AG08395 (cell line): ENCODE measurements around the gene CAMKK2.
"Not testable (repeated sequence)": the region's sequence is repeated elsewhere in the genome, so short reads cannot be mapped to it uniquely, and the experiment has no call there.

Experiments used
- DNase-seq: peaks from one replicate; pipeline ENCODE4 v3.0.0; 2012; ENCODE audit warnings: mixed read lengths, low spot score

Gene CAMKK2

DNA sequence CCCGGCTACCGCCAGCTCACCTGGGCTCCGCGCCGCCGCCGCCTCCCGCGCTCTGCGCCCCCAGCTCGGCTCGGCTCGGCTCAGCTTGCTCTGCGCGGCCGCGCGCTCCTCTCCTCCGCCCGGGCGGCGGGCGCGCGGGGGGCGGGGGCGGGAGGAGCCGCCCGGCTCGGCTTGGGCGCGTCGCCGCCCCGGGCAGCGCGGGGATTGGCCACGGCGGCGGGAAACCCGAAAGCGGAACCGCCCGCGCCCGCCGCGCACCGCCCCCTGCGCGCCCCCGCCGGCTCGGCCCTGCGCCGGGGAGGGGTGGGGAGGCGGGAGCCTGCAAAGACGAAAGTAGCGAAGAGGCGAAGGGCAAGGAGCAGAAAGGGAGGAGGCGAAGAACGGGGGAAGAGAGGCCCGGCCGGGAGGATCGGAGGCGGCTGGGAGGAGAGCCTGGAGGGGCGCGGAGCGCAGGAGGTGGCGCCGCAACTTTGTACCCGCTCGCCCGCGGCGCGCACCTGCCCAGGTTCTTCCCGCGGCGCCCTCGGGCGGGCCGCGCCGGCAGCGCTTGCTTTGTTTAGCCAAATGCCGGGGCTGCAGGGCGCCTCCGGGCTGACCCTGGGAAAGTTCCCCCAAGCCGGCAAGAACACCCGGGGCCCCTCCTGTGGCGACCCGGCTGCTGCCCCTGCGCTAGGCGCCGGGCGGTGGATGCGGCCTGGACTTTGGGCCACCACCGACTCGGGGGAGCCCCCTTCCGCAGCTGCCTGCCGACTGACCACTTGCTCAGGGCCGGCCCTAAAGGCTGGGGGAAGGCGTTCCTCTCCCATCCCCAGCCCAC is at the start of gene CAMKK2:
Gene CAMKK2 (minus strand): TSS at position 92 of the 817 bp plus-strand sequence. CDS start 22,183 bp downstream, outside the sequence.
- peak; percentile 95 for DNase-seq

DNA sequence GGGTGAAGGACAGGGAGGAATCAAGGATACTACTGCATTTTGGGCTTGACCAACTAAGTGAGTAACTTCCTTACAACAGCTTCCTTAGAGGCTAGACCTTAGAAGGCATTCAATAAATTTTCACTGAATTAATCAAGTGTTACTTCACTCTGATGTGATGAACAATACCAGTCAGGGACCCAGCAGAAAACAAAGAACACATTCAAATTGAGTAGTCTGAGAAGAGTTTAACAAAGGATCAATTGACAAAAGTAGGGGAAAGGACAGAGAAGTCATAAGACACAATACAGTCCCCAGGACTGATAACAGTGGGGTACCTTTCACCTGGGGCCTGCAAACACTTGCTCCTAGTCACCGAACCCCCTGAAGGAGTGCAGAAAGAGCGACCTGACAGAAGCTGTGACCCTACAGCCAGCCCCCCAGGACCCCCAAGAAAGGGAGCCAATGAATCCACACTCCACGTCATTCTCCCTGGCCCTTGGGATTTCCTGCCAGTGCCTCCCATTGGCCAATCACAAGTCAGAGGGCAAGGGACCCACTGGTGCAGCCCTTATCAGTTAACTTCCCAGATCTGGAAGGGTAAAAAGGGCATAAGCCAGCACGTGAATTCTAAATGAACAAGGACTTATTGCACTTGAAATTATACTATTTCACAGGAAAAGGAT is 48.8 kb upstream of the CAMKK2 start:
- DNase-seq, result no peak

- DNase-seq, result no peak
These were observed 48.0 kb upstream of the CAMKK2 start for GRCh38 chr12:121344506-121344905.

- DNase-seq, result no peak
These were observed 40.9 kb upstream of the CAMKK2 start for GRCh38 chr12:121337416-121337815.

DNA sequence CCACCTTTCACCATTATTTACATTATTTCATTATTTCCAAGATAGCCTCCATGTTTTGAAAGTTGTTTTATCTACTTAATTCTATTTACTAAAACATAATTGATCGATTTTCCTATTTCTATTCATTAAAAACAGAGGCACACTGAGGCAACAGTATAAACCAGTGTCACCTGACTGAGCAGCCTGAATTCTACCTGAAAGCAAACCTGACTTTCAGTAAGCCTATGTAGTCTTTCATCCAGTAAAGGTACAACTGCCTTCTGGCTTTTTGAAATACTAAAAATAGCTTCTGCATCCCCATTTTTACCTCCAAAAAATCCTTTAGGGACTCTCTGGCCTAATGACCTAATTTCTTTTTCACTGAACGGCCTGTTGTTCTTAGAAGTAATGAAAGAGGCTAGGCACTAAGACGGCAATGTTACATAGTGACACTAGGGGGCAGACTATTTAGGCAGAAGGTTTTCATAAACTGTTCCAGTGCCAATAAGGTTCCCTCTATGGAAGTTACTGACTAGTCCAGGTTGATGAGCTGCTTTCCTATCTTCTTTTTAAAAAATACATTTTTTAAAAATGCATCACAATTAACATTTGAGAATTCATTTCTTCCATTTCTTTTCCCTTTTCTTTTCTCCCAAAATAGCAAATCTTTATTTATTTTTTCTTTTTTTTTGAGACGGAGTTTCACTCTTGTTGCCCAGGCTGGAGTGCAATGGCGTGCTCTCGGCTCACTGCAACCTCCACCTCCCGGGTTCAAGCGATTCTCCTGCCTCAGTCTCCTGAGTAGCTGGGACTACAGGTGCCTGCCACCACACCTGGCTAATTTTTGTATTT is 38.2 kb upstream of the CAMKK2 start:
- peak; percentile 85 for DNase-seq

DNA sequence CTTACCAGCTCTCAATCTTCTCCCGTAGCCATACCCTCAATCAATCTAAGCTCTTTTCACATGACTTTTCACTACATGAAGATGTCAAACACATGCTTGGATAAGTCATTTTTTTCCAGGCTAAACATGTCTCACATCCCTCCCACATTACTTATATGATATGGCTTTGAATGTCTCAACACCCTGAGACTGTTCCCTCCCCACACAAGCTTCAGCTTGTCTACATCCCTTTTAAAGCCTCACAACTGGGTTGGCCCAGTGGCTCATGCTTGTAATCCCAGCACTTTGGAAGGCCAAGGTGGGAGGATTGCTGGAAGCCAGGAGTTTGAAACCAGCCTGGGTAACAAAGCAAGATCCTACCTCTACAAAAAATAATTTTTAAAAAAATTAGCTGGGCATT is 37.2 kb upstream of the CAMKK2 start:
- DNase-seq, result no peak

DNA sequence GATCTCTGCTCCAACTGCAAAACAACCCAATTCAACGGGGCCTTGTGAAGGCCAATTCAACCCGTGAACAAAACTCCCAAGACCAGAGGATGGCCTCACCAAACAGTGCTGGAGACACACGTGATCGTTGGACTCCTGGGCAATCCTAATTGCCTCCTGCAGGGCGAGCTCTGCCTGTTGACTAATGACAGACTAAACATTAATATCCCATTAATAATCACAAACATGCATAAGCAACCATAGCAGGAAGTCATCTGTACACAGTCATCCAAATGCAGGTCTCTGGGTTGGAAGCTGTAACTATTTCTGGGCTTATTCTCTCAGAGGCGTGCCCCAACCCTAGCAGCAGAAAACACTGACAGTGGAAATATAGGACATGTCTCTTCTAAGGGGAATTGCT is 34.7 kb upstream of the CAMKK2 start:
- no peak for DNase-seq

GRCh38 chr12:121330692-121331091 is 34.2 kb upstream of the CAMKK2 start:
- no peak for DNase-seq

GRCh38 chr12:121330195-121330594 is 33.7 kb upstream of the CAMKK2 start:
- DNase-seq, result no peak

GRCh38 chr12:121328620-121329019 is 32.1 kb upstream of the CAMKK2 start:
- no peak for DNase-seq

GRCh38 chr12:121326996-121327674 is 30.6 kb upstream of the CAMKK2 start:
- no peak for DNase-seq

GRCh38 chr12:121325922-121326396 is 29.4 kb upstream of the CAMKK2 start:
- DNase-seq, result no peak

- no peak for DNase-seq
These were observed 27.4 kb upstream of the CAMKK2 start for GRCh38 chr12:121323908-121324307.

GRCh38 chr12:121318121-121318520 is 21.6 kb upstream of the CAMKK2 start:
- no peak for DNase-seq

DNA sequence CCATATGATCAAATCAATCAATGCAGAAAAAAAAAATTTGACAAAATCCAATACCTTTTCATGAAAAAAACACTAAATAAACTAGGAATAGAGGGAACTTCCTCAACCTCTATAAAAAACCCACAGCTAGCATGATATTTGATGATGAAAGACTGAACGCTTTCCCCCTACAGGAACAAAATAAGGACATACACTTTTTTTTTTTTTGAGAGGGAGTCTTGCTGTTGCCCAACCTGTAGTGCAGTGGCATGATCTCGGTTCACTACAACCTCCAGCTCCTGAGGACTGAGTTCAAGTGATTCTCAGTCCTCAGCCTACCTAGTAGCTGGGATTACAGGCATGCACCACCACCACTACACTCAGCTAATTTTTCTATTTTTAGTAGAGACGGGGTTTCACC is 17.9 kb upstream of the CAMKK2 start:
- no peak for DNase-seq

DNA sequence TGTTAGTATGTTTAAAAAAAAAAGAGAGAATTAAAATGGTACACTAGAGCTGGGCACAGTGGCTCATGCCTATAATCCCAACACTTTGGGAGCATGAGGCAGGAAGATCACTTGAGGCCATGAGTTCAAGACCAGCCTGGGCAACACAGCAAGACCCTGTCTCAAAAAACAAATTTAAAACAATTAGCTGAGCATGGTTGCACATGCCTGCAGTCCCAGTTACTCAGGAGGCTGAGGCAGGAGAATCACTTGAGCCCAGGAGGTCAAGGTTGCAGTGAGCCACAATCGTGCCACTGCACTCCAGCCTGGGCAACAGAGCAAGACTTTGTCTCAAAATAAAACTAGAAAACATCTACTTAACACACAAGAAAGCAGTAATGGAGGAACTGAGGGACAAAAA is 13.7 kb upstream of the CAMKK2 start:
- DNase-seq, result not testable (repeated sequence)

DNA sequence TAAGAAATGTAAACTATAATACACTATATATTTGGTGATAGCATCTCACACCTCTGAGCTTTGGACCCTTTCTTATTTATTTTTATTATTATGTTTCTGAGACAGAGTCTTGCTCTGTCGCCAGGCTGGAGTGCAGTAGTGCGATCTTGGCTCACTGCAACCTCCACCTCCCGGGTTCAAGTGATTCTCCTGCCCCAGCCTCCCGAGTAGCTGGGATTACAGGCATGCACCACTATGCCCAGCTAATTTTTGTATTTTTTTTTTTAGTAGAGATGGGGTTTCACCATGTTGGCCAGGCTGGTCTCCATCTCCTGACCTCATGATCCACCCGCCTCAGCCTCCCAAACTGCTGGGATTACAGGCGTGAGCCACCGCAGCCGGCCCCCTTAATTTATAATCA is 10.9 kb upstream of the CAMKK2 start:
- not testable (repeated sequence) for DNase-seq

DNA sequence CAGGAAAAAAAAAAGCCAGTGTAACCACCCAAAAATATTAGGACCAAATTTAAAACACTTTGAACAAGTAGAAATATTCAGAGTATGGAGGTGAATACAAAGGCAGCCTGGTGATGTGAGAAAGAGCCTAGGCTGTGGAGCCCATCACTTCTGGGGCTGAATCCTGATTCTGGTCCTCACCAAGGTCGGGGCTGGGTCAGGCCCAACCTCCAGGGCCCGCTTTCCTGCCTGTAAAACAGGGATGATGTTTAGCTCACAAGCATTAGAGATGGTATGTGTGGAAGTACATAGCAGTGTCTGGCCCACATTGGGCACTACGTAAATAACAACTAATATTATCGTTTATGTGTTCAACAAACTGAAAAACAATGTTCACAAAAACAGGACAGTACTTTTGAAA is 7.8 kb upstream of the CAMKK2 start:
- DNase-seq, result no peak

- DNase-seq, result no peak
These were observed 5.4 kb upstream of the CAMKK2 start for GRCh38 chr12:121301876-121302275.

DNA sequence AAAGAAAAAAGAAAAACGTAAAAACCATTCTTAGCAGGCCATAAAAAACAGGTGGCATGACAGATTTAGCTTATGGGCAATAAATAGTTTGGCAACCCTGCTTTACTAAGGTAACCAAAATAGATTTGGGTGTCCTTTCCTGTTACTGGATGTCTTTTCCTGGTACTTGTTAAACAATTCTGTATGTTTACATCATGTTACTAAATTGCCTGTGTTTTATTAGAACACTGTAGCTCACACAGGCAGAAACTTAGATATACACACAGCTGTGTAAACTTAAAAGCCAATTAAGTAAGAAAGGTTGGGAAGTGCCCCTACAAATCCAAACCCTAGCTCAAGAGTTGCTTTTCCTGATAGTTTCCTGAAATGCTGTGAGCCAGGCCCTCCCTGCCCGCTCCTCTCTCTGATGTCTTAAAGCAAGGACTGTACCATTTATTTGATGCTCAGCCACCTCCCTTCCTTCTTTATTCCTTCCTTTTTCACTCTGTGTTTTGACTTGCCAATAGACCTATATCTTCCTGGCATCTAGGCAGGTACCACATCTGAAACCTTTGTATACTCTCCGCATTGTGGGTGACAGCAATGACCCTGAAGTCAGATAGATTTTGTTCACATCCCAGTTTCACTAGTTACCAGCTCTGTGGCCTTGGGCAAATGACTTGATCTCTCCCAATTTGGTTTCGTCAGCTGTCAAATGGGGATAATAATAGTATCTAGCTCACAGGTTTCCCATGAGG is 3.7 kb upstream of the CAMKK2 start:
- DNase-seq, result no peak

DNA sequence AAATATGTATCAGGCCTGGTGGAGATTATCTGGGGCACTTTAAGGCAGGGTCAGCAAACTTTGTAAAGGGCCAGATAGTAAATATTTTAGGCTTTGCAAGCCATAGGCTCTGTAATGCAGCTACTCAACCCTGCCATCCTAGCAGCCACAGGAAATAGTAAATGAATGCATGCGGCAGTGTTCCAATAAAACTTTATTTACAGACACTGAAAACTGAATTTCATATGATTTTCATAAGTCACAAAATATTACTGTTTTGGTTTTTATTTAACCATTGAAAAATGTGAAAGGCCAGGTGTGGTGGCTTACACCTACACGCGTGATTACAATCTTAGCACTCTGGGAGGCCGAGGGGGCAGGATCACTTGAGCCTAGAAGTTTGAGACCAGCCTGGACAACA is 3.2 kb upstream of the CAMKK2 start:
- no peak for DNase-seq
